Astrocyte of the spinal cord (primary cell): ENCODE results near the gene YTHDF1.

Experiments used
- DNase-seq: peaks from one replicate; pipeline ENCODE4 v3.0.0; 2011; ENCODE audit warnings: low read depth, low spot score
- H3K4me3 ChIP-seq: 2 replicates; pipeline ENCODE4 v1.5.1; 2011; ENCODE audit warnings: low read depth, mild to moderate bottlenecking, low read length, moderate library complexity
- CTCF ChIP-seq: IDR thresholded peaks from 2 replicates; pipeline ENCODE4 v1.5.1; 2012; ENCODE audit warnings: low read depth, mild to moderate bottlenecking, low read length, inconsistent platforms
- in situ Hi-C: cut with HindIII; loops from 2 replicates; pipeline ENCODE4 v1.10.0; 2017; ENCODE audit warnings: low sequenced_read_pairs

The YTHDF1 gene

GRCh38 chr20:63178446-63178820, 37.5 kb downstream of the YTHDF1 start:
- no peak for DNase-seq
- no peak overlapping the region for H3K4me3 ChIP-seq
- TF ChIP-seq CTCF, result no peak
- in situ Hi-C loops, result no loop called here

- no peak for TF ChIP-seq CTCF
- DNase-seq, result no peak
- in situ Hi-C loops, result no loop called here
- H3K4me3 ChIP-seq, result no peak overlapping the region
These were observed 38.0 kb downstream of the YTHDF1 start for GRCh38 chr20:63177785-63178445.

- in situ Hi-C loops, result no loop called here
- no peak overlapping the region for H3K4me3 ChIP-seq
- no peak for DNase-seq
- no peak for TF ChIP-seq CTCF
These were observed 38.7 kb downstream of the YTHDF1 start for GRCh38 chr20:63177134-63177784.

- no peak for TF ChIP-seq CTCF
- H3K4me3 ChIP-seq, result no peak overlapping the region
- no peak for DNase-seq
- in situ Hi-C loops, result no loop called here
These were observed 39.4 kb downstream of the YTHDF1 start for GRCh38 chr20:63176427-63177133.

- TF ChIP-seq CTCF, result no peak
- DNase-seq, result no peak
- H3K4me3 ChIP-seq, result no peak overlapping the region
- in situ Hi-C loops, result no loop called here
These were observed 39.9 kb downstream of the YTHDF1 start for GRCh38 chr20:63176034-63176426.

GRCh38 chr20:63175038-63175895, 40.7 kb downstream of the YTHDF1 start:
- no peak for DNase-seq
- in situ Hi-C loops, result no loop called here
- no peak overlapping the region for H3K4me3 ChIP-seq
- no peak for TF ChIP-seq CTCF
